CD4-positive, alpha-beta T cell (primary cell): Measurements from ENCODE around the gene EFHC2. TPM values are rescaled to one million over a fixed set of nuclear protein-coding genes. Genes with fewer than 3 reads are reported as not detected.

Experiments used
- ATAC-seq: fragments of 200-7000 bp; cut with Tn5 transposase; one replicate; pipeline ENCODE4 v1.10.0; 2022; ENCODE audit warnings: mild to moderate bottlenecking; ENCODE audit not compliant: poor library complexity
- CTCF ChIA-PET: fragments of 350-600 bp; sonication (Branson Sonifier 250); formaldehyde crosslinking; loops from one replicate; lab custom pipeline; 2021; ENCODE audit warnings: antibody characterized with exemption, inconsistent platforms; lab: Charles Lee
- POLR2A ChIA-PET: fragments of 350-600 bp; sonication (Branson Sonifier 250); formaldehyde crosslinking; loops from one replicate; lab custom pipeline; 2021; ENCODE audit warnings: antibody characterized with exemption, inconsistent platforms; lab: Charles Lee
- DNase-seq, 14 experiments: peaks; one replicate each; pipeline ENCODE4 v3.0.0-alpha.2; 2013 to 2020; ENCODE audit warnings: mixed read lengths in 2 of 14
- H3K27ac ChIP-seq, 2 donors: one replicate each; pipeline versions ENCODE4 v1.5.1 to v1.7.0; 2013; ENCODE audit warnings: low read length in 2 of 2, low read depth in 1 of 2, mild to moderate bottlenecking in 1 of 2
- H3K27me3 ChIP-seq, 2 experiments: 1 replicate in 1 of 2; 2 replicates in 1 of 2; pipeline versions ENCODE4 v1.6.1 to v1.7.0; 2013; ENCODE audit warnings: low read length in 2 of 2, control low read depth in 1 of 2, mild to moderate bottlenecking in 1 of 2, moderate library complexity in 1 of 2; ENCODE audit not compliant: insufficient read depth in 2 of 2, control insufficient read depth in 1 of 2
- H3K36me3 ChIP-seq: one replicate; pipeline ENCODE4 v1.6.1; 2013; ENCODE audit warnings: low read length, control low read depth; ENCODE audit not compliant: insufficient read depth
- H3K4me1 ChIP-seq: one replicate; pipeline ENCODE4 v1.6.1; 2013; ENCODE audit warnings: low read length, control low read depth; ENCODE audit not compliant: insufficient read depth
- H3K4me3 ChIP-seq: one replicate; pipeline ENCODE4 v1.5.1; 2013; ENCODE audit warnings: mild to moderate bottlenecking, low read length, moderate library complexity
- H3K9me3 ChIP-seq, 2 experiments: 1 replicate in 1 of 2; 2 replicates in 1 of 2; pipeline versions ENCODE4 v1.6.1 to v1.7.0; 2013; ENCODE audit warnings: low read length in 2 of 2, mild to moderate bottlenecking in 2 of 2, control low read depth in 1 of 2, moderate library complexity in 1 of 2; ENCODE audit not compliant: control insufficient read depth in 1 of 2, insufficient read depth in 1 of 2
- H3K27ac Mint-ChIP-seq: one replicate; pipeline ENCODE4 v1.8.0; 2020; ENCODE audit warnings: mixed read lengths
- H3K27me3 Mint-ChIP-seq: one replicate; pipeline ENCODE4 v1.8.0; 2021; ENCODE audit warnings: mixed read lengths
- H3K36me3 Mint-ChIP-seq: one replicate; pipeline ENCODE4 v1.8.0; 2021; ENCODE audit warnings: low read depth, mixed read lengths
- H3K4me1 Mint-ChIP-seq: one replicate; pipeline ENCODE4 v1.8.0; 2021; ENCODE audit warnings: low read depth, mixed read lengths
- H3K4me3 Mint-ChIP-seq: one replicate; pipeline ENCODE4 v1.8.0; 2020; ENCODE audit warnings: mild to moderate bottlenecking, mixed read lengths
- H3K9me3 Mint-ChIP-seq: one replicate; pipeline ENCODE4 v1.8.0; 2020; ENCODE audit warnings: mixed read lengths
- CTCF ChIP-seq: fragments of 200-600 bp; IDR thresholded peaks from one replicate; pipeline ENCODE4 v1.8.0; 2022; ENCODE audit warnings: antibody characterized with exemption, mild to moderate bottlenecking
- intact Hi-C, 2 experiments: fragments of 100-400 bp; cut with DNase I in 1 of 2; cut with micrococcal nuclease in 1 of 2; formaldehyde crosslinking; loops; one replicate each; pipeline versions ENCODE4 v1.15.1 to v1.9.0; 2023 to 2025; cut with DNase I, micrococcal nuclease
- total RNA-seq, 174 experiments: library from RNA in 2 of 174; stranded (reverse) in 2 of 174; gene quantifications; one replicate each; pipeline ENCODE4 v1.2.3 and lab custom pipeline; 2021 to 2026

EFHC2 gene
- total RNA-seq, 2 experiments from 2014 or later: 2.7 to 3.0 TPM

GRCh38 chrX:44244008-44244407, 99.5 kb downstream of the EFHC2 start:
- Mint-ChIP-seq H3K9me3 (no peaks in the 10 kb centered on the region), H3K27me3 (no peaks in the 10 kb centered on the region), H3K27ac (peak overlapping the region; percentile 53), H3K4me3 (no peak overlapping the region), H3K36me3 (no peaks in the 10 kb centered on the region), H3K4me1 (peaks cover 39% of the 10 kb centered on the region)
- Histone ChIP-seq H3K9me3 (no peaks in the 10 kb centered on the region), H3K27me3 (no peaks in the 10 kb centered on the region), H3K36me3 (no peaks in the 10 kb centered on the region), H3K4me3 (no peak overlapping the region), H3K4me1 (peaks cover 7% of the 10 kb centered on the region), H3K27ac (no peak overlapping the region)
- ATAC-seq (no peak), DNase-seq (peak in 4 of 14 experiments; percentile 20 to 53 (median 48))
- intact Hi-C loops: loop anchor here (1.0 to 10.0 kb wide), 4 partner anchors 286 to 407 kb away; partner anchors contain the start of gene FUNDC1 (in 2 of the 2)
- TF ChIP-seq CTCF: peak; percentile 65
- CTCF ChIA-PET: interaction anchor here (0.7 to 1.3 kb wide), 7 partner anchors 9 to 409 kb away, joined by 3 to 7 read pairs (median 3); partner anchors contain the start of gene FUNDC1
- POLR2A ChIA-PET: interaction anchor here (0.8 to 2.1 kb wide), 4 partner anchors 9 to 286 kb away, joined by 3 to 12 read pairs (median 5); no protein-coding TSS in a partner anchor

DNA sequence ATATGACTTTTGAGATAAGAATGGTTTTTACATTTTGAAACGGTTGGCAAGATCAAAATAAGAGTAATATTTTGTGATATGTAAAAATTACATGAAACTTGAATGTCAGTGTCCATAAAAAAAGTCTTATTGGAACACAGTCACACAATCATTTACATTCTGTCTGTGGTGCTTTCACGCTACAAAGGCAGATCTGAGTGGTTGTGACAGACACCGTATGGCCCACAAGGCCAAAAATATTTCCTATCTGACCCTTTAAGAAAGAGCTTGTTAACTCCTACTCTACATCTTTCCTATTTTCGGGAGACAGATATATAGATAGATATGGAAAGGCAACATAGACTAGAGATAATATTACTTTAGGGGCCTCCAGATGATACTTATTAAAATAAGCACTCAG, 101.9 kb downstream of the EFHC2 start:
- DNase-seq (no peak), ATAC-seq (no peak)
- Mint-ChIP-seq H3K27ac (no peak overlapping the region), H3K4me3 (no peak overlapping the region), H3K9me3 (no peaks in the 10 kb centered on the region), H3K4me1 (peaks cover 35% of the 10 kb centered on the region), H3K36me3 (no peaks in the 10 kb centered on the region), H3K27me3 (no peaks in the 10 kb centered on the region)
- intact Hi-C loops: loop anchor here (5.0 to 10.0 kb wide), 2 partner anchors 303 to 404 kb away; partner anchors contain the start of gene FUNDC1 (in 2 of the 2)
- POLR2A ChIA-PET: no interaction called here
- no peaks in the 10 kb centered on the region for H3K27me3 ChIP-seq
- no peaks in the 10 kb centered on the region for H3K9me3 ChIP-seq
- no peak for TF ChIP-seq CTCF
- CTCF ChIA-PET: no interaction called here
- H3K36me3 ChIP-seq: no peaks in the 10 kb centered on the region
- H3K4me3 ChIP-seq: no peak overlapping the region
- H3K27ac ChIP-seq: no peak overlapping the region
- H3K4me1 ChIP-seq: peaks cover 7% of the 10 kb centered on the region

DNA sequence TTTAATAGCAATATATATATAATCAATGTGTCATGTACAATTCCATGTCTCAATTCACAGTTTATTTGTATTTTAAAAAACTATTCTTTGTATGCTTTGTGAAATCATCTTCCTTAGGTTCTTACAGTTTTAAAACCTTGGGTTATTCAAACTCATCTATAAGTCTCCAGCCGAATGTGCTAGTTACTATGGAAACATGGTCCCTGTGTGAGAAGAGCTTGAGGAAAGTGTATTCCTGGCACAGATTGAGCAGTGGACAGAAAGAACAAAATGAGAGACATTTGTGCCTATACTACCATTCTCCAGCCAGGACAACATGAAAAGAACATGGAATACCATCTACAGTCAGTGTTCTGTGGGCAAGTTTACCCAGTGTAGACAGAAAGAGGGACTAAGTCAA, 103.4 kb downstream of the EFHC2 start:
- no peaks in the 10 kb centered on the region for H3K36me3 Mint-ChIP-seq
- H3K9me3 Mint-ChIP-seq: no peaks in the 10 kb centered on the region
- Histone ChIP-seq H3K36me3 (no peaks in the 10 kb centered on the region), H3K4me1 (no peaks in the 10 kb centered on the region), H3K4me3 (no peak overlapping the region), H3K27ac (no peak overlapping the region), H3K9me3 (no peaks in the 10 kb centered on the region), H3K27me3 (no peaks in the 10 kb centered on the region)
- POLR2A ChIA-PET: no interaction called here
- H3K27me3 Mint-ChIP-seq: no peaks in the 10 kb centered on the region
- TF ChIP-seq CTCF: no peak
- DNase-seq (no peak), ATAC-seq (no peak)
- peaks cover 20% of the 10 kb centered on the region for H3K4me1 Mint-ChIP-seq
- H3K4me3 Mint-ChIP-seq: no peak overlapping the region
- no peak overlapping the region for H3K27ac Mint-ChIP-seq
- CTCF ChIA-PET: no interaction called here
- intact Hi-C loops: loop anchor here (5.0 to 10.0 kb wide), 2 partner anchors 305 to 403 kb away; partner anchors contain the start of gene FUNDC1 (in 2 of the 2)
